Skeletal muscle tissue (tissue), 4 donors: ENCODE data around the gene PPP4C. TPM values are rescaled to one million over a fixed set of nuclear protein-coding genes. Genes with fewer than 3 reads are reported as not detected.

Experiments used
- H3K27ac ChIP-seq: one replicate; pipeline ENCODE4 v1.7.0; 2013; ENCODE audit warnings: mild to moderate bottlenecking, low read depth, low read length, inconsistent platforms
- H3K27me3 ChIP-seq, 3 donors: one replicate each; pipeline ENCODE4 v1.7.0; 2013; ENCODE audit warnings: low read length in 3 of 3; ENCODE audit not compliant: control insufficient read depth in 3 of 3, insufficient read depth in 3 of 3
- H3K36me3 ChIP-seq, 3 donors: one replicate each; pipeline ENCODE4 v1.7.0; 2013; ENCODE audit warnings: low read length in 3 of 3; ENCODE audit not compliant: control insufficient read depth in 3 of 3, insufficient read depth in 3 of 3
- H3K4me1 ChIP-seq, 3 donors: one replicate each; pipeline ENCODE4 v1.7.0; 2013; ENCODE audit warnings: low read length in 3 of 3, mild to moderate bottlenecking in 3 of 3; ENCODE audit not compliant: control insufficient read depth in 3 of 3, insufficient read depth in 3 of 3
- H3K4me3 ChIP-seq, 3 donors: one replicate each; pipeline ENCODE4 v1.7.0; 2013; ENCODE audit warnings: low read length in 3 of 3
- H3K9ac ChIP-seq, 3 donors: one replicate each; pipeline ENCODE4 v1.7.0; 2013; ENCODE audit warnings: low read length in 3 of 3, mild to moderate bottlenecking in 3 of 3, moderate library complexity in 2 of 3, low read depth in 1 of 3
- H3K9me3 ChIP-seq, 3 donors: one replicate each; pipeline ENCODE4 v1.7.0; 2013; ENCODE audit warnings: low read length in 3 of 3; ENCODE audit not compliant: control insufficient read depth in 3 of 3
- total RNA-seq: library from RNA; depleted of rRNA; stranded (reverse); fragments of >200 nt; gene quantifications from one replicate; pipeline ENCODE4 v1.2.3, GENCODE V29; 2014
- donor health status: Osteomylitis.

Gene PPP4C
- 72.0 TPM for total RNA-seq

- H3K4me1 ChIP-seq = peaks cover 25 to 37% (median 26%) of the 10 kb centered on the region in 3 donors
- H3K4me3 ChIP-seq = peak within 1 kb of the TSS; percentile 87 to 92 (median 89)
- H3K27me3 ChIP-seq = no peaks in the 10 kb centered on the region
- H3K9ac ChIP-seq = peak within 1 kb of the TSS; percentile 89 to 97 (median 93)
- H3K9me3 ChIP-seq = no peaks in the 10 kb centered on the region
- peak within 1 kb of the TSS; percentile 92 for H3K27ac ChIP-seq
- peaks cover 32 to 39% (median 37%) of the 10 kb centered on the region in 3 donors for H3K36me3 ChIP-seq
Measured at GRCh38 chr16:30075503-30076275, at the start of gene PPP4C. TSS of gene PPP4C (plus strand) at chr16:30075994. CDS start at chr16:30076378, 384 bp downstream.

- Histone ChIP-seq H3K4me1 (peaks cover 13 to 28% (median 22%) of the 10 kb centered on the region in 3 donors), H3K27me3 (peaks cover 35 to 47% (median 42%) of the 10 kb centered on the region in 3 donors), H3K27ac (no peak overlapping the region), H3K9me3 (no peaks in the 10 kb centered on the region), H3K9ac (no peak overlapping the region), H3K36me3 (no peaks in the 10 kb centered on the region), H3K4me3 (no peak overlapping the region)
Measured at GRCh38 chr16:30026449-30026848, 49.3 kb upstream of the PPP4C start.

GRCh38 chr16:30027588-30028437, 48.0 kb upstream of the PPP4C start:
- no peak overlapping the region for H3K9ac ChIP-seq
- peaks cover 44 to 59% (median 54%) of the 10 kb centered on the region in 3 donors for H3K27me3 ChIP-seq
- H3K9me3 ChIP-seq = no peaks in the 10 kb centered on the region
- H3K27ac ChIP-seq = no peak overlapping the region
- peaks cover 15 to 28% (median 18%) of the 10 kb centered on the region in 3 donors for H3K4me1 ChIP-seq
- H3K36me3 ChIP-seq = no peaks in the 10 kb centered on the region
- no peak overlapping the region for H3K4me3 ChIP-seq

- Histone ChIP-seq H3K4me3 (no peak overlapping the region), H3K9me3 (no peaks in the 10 kb centered on the region), H3K27ac (no peak overlapping the region), H3K9ac (no peak overlapping the region), H3K36me3 (no peaks in the 10 kb centered on the region), H3K27me3 (peaks cover 45 to 60% (median 59%) of the 10 kb centered on the region in 3 donors), H3K4me1 (peaks cover 15 to 28% (median 18%) of the 10 kb centered on the region in 3 donors)
Measured at GRCh38 chr16:30028438-30029076, 47.2 kb upstream of the PPP4C start.

- H3K27ac ChIP-seq = no peak overlapping the region
- H3K36me3 ChIP-seq = no peaks in the 10 kb centered on the region
- H3K27me3 ChIP-seq = peaks cover 46 to 66% (median 58%) of the 10 kb centered on the region in 3 donors
- H3K4me1 ChIP-seq = peaks cover 15 to 28% (median 18%) of the 10 kb centered on the region in 3 donors
- H3K4me3 ChIP-seq = no peak overlapping the region
- no peak overlapping the region for H3K9ac ChIP-seq
- H3K9me3 ChIP-seq = no peaks in the 10 kb centered on the region
Measured at GRCh38 chr16:30030011-30030685, 45.6 kb upstream of the PPP4C start.

- H3K36me3 ChIP-seq = no peaks in the 10 kb centered on the region
- no peak within 1 kb of the TSS for H3K4me3 ChIP-seq
- peaks cover 42 to 61% (median 55%) of the 10 kb centered on the region in 3 donors for H3K27me3 ChIP-seq
- peaks cover 15 to 28% (median 18%) of the 10 kb centered on the region in 3 donors for H3K4me1 ChIP-seq
- peak within 1 kb of the TSS in 1 of 3 donors; percentile 8 for H3K9ac ChIP-seq
- no peak within 1 kb of the TSS for H3K27ac ChIP-seq
- no peaks in the 10 kb centered on the region for H3K9me3 ChIP-seq
Measured at GRCh38 chr16:30030841-30031413, 44.9 kb upstream of the PPP4C start, which contains the start of gene TLCD3B. TSS of gene TLCD3B (minus strand) at chr16:30031271. CDS start at chr16:30030527, 744 bp downstream.

- H3K27ac ChIP-seq = no peak overlapping the region
- H3K27me3 ChIP-seq = peaks cover 42 to 60% (median 54%) of the 10 kb centered on the region in 3 donors
- H3K4me1 ChIP-seq = peaks cover 15 to 28% (median 18%) of the 10 kb centered on the region in 3 donors
- H3K36me3 ChIP-seq = no peaks in the 10 kb centered on the region
- H3K9me3 ChIP-seq = no peaks in the 10 kb centered on the region
- H3K9ac ChIP-seq = peak overlapping the region in 1 of 3 donors; percentile 8
- H3K4me3 ChIP-seq = no peak overlapping the region
Measured at GRCh38 chr16:30031477-30031918, 44.3 kb upstream of the PPP4C start.

- Histone ChIP-seq H3K4me3 (no peak overlapping the region), H3K4me1 (peaks cover 15 to 28% (median 18%) of the 10 kb centered on the region in 3 donors), H3K9me3 (no peaks in the 10 kb centered on the region), H3K27me3 (peaks cover 35 to 56% (median 50%) of the 10 kb centered on the region in 3 donors), H3K27ac (no peak overlapping the region), H3K9ac (no peak overlapping the region), H3K36me3 (no peaks in the 10 kb centered on the region)
Measured at GRCh38 chr16:30032083-30032819, 43.5 kb upstream of the PPP4C start.
